Measurements from ENCODE around the gene GPRIN3. TPM values are rescaled to one million over a fixed set of nuclear protein-coding genes. Genes with fewer than 3 reads are reported as not detected.

Gene GPRIN3
- total and polyA plus RNA-seq, 10 of the 15 experiments (the other 5 are each of a cell fraction or from before 2014, with no cell fraction given), result under 0.01 to 0.05 (median 0.01) TPM; not detected in 6

- no peaks in the 10 kb centered on the region for H3K27me3 ChIP-seq (replicated peaks in 1 of 2; ENCODE audit: control insufficient read depth in 2 of 2, insufficient read depth in 2 of 2, low read length in 1 of 2)
- no peak for DNase-seq (ENCODE audit: low read depth, low spot score)
- no peak overlapping the region for H3K9ac ChIP-seq (ENCODE audit: control insufficient read depth, insufficient read depth, low read length)
- ATAC-seq, result no peak
- intact Hi-C loops (cut with micrococcal nuclease; ENCODE audit: unreplicated experiment), result no loop called here
- in situ Hi-C loops (cut with MboI), result no loop called here
- POLR2A ChIA-PET, result no interaction called here
- no peaks in the 10 kb centered on the region for H3K4me1 ChIP-seq (ENCODE audit: control insufficient read depth, insufficient read depth, low read length)
- RAD21 ChIA-PET (ENCODE audit: unreplicated experiment), result interaction anchor here (0.9 kb wide), 1 partner anchor 127 kb away, joined by 4 read pairs; no protein-coding TSS in a partner anchor
- no peak overlapping the region for H3K4me2 ChIP-seq (ENCODE audit: control insufficient read depth, insufficient read depth)
- no peak overlapping the region for H2AFZ ChIP-seq (ENCODE audit: control insufficient read depth, low read depth, low read length)
- H4K20me1 ChIP-seq (ENCODE audit: control insufficient read depth, insufficient read depth), result no peaks in the 10 kb centered on the region
- H3K9me3 ChIP-seq (replicated peaks; ENCODE audit: control insufficient read depth, insufficient read depth, low read length), result no peaks in the 10 kb centered on the region
- CTCF ChIA-PET, result interaction anchor here (0.6 to 3.1 kb wide), 2 partner anchors 77 to 127 kb away, joined by 3 to 9 read pairs; no protein-coding TSS in a partner anchor
- H3K4me3 ChIP-seq, result no peak overlapping the region
- 52% methylated on average over 3 of the region's 3 CpGs for WGBS (ENCODE audit: insufficient coverage, insufficient replicate concordance, low lambda C conversion rate, missing lambda C conversion rate)
- FAIRE-seq, result no peak
- BruUV-seq (replicated peaks), result no TSS peak
- H3K79me2 ChIP-seq (ENCODE audit: control insufficient read depth, insufficient read depth, low read length), result no peaks in the 10 kb centered on the region
- no peaks in the 10 kb centered on the region for H3K36me3 ChIP-seq (ENCODE audit: control insufficient read depth in 2 of 2, insufficient read depth in 2 of 2, low read length in 1 of 2)
- H3K27ac ChIP-seq (ENCODE audit: control insufficient read depth, insufficient read depth), result no peak overlapping the region
- SMC1A ChIA-PET (ENCODE audit: uncharacterized antibody, unreplicated experiment), result no interaction called here
- TF ChIP-seq YBX1 (IDR thresholded peaks at IDR 0.05), result no peak
- TF ChIP-seq SIN3A (IDR thresholded peaks at IDR 0.05; ENCODE audit: low read depth, low read length), result no peak
- TF ChIP-seq CEBPB (IDR thresholded peaks at IDR 0.05; ENCODE audit: borderline replicate concordance in 1 of 2, low read depth in 2 of 2, low read length in 2 of 2), result no peak
- TF ChIP-seq ASH2L (IDR thresholded peaks at IDR 0.05; ENCODE audit: borderline replicate concordance, low read depth), result no peak
- TF ChIP-seq HDAC2 (IDR thresholded peaks at IDR 0.05), result no peak
- TF ChIP-seq IRF4 (IDR thresholded peaks at IDR 0.05; ENCODE audit: low read depth, low read length), result no peak
- no peak for TF ChIP-seq PBX3 (IDR thresholded peaks at IDR 0.05; ENCODE audit: insufficient replicate concordance, low read depth, low read length)
- TF ChIP-seq ETV6 (conservative IDR thresholded peaks at IDR 0.05 in 1 of 2, IDR thresholded peaks at IDR 0.05 in 1 of 2; ENCODE audit: borderline replicate concordance in 1 of 2, low read depth in 1 of 2), result no peak
- TF ChIP-seq ZNF217 (IDR thresholded peaks at IDR 0.05), result no peak
- no peak for TF ChIP-seq BRCA1 (IDR thresholded peaks at IDR 0.05; ENCODE audit: low read depth, low read length)
- TF ChIP-seq SREBF2 (IDR thresholded peaks at IDR 0.05; ENCODE audit: low read length), result no peak
- no peak for TF ChIP-seq RELB (IDR thresholded peaks at IDR 0.05; ENCODE audit: low read depth)
- no peak for TF ChIP-seq ZNF687 (IDR thresholded peaks at IDR 0.05)
- TF ChIP-seq REST (IDR thresholded peaks at IDR 0.05; ENCODE audit: low read depth, low read length), result no peak
- TF ChIP-seq SUPT20H (IDR thresholded peaks at IDR 0.05; ENCODE audit: borderline replicate concordance, control insufficient read depth, low read depth, low read length), result no peak
Observed at GRCh38 chr4:89353514-89353913, 45.9 kb upstream of the GPRIN3 start.
